Ramos (cell line): Measurements from ENCODE around the gene UBE2H.

ENCODE experiments used
- in situ Hi-C: fragments of 300-500 bp; cut with MboI; formaldehyde crosslinking; loops from one replicate; pipeline ENCODE4 v1.14.3; 2022; ENCODE audit warnings: low sequenced_read_pairs; ENCODE audit not compliant: unreplicated experiment

UBE2H gene

GRCh38 chr7:129848436-129848835, 104.3 kb downstream of the UBE2H start:
- in situ Hi-C loops, result no loop called here

DNA sequence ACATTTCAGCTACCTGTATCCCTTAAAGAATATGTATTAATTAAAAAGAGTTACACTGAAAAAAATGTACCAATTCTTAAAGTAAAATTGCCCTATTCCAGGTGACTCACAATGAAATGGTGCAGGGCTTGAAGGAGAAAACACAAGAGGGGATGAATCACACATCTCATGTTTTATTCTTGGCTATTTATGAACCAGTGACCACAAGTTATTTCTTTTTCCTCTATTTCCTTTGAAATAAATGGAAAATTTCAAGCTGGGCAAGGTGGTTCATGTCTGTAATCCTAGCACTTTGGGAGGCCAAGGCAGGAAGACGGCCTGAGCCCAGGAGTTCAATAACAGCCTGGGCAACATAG, 106.8 kb downstream of the UBE2H start:
- in situ Hi-C loops, result no loop called here

DNA sequence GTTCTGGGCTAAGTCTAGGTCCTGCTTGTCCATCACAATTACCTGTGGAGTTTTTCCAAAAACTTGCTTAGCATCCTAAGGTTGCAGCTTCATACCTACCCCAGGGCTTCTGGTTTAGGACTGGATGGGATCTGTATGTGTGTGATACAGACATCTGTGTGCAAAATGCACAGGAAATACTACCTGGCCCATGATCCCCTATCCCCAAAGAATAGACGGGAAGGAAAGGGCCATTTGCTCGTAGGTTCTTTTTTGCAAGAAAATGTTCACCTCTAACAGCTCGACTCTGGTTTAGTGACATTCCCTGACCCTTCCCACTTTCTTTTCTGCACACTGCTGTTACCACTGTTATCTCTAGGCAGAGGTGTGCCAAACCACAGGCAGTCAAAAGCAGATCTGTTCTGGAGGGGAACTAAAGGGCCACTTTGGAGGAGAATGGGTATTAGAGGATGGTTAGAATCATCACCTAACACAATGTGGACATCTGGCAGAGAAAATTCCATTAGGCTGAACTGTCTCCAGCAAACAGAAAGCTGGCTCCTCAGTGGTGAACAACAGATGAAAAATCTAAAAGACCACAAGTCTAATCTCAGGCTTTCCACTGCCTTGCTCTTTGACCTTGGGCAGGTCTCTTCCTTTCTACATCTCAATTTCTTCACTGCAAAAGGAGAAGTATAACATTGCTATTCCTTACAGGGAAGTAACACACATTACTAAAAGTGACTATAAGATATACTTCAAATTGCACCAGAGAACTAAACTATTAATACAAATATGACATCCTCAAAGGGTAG, 107.4 kb downstream of the UBE2H start:
- in situ Hi-C loops, result no loop called here

GRCh38 chr7:129843978-129844840, 108.6 kb downstream of the UBE2H start:
- in situ Hi-C loops, result no loop called here

DNA sequence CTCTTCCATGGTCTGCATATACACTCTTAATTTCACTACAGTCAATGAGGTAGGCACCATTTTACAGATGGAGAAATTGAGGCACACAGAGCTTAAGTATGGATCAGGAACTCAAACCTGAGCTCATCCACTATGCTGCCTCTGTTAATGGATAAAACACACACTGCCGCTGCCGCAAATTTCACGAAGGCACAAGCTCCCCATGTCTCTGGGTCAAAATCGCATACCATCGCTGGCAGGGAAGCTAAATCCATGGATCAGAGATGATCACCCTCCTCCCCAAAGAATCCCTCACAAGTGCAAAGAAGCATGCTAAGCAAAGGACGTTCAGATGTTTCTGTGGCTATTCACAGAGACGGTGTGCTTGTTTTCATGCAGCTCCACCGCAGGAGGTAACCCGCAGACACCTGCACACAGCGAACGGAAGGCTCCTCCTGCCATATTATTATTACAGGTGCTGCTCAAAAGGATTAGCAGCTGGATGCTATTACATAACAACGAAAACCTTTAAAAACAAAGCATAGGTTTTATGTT, 109.3 kb downstream of the UBE2H start:
- in situ Hi-C loops, result no loop called here

- in situ Hi-C loops, result no loop called here
Measured at GRCh38 chr7:129841465-129841864, 111.3 kb downstream of the UBE2H start.

DNA sequence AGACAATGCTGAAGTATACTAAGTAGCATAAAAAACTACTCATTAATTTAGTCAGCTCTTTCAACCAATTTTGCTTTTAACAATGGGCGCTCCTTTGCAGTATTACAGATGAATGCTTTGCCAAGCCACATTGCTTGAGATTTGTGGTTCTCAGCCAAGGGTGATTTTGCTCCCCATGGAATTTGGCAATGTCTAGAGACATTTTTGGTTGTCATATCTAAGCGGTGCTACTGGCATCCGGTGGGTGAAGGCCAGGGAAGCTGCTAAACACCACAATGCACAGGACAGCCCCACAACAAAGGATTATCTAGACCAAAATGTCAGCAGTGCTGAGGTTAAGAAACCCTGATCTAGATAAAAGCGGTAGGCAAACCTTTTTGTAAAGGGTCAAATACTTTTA, 112.0 kb downstream of the UBE2H start:
- in situ Hi-C loops, result no loop called here

DNA sequence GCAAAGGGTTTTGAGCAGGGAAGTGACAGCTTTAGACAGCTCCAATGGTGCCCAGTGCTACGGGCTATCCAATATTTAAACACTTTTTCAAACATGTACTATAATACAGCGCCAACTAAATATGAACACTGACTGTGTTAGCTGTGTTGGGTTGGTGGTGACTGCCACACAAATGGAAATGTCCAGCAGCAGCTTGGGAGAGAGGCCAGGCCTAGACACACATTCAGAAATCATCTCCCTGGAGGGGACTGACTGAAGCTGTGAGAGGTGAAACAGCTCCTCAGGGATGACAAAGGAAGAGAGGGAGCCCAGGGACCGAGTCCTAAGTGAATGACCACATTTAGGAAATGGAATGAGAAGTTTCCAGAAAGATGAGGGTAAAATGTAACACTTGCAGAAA, 115.8 kb downstream of the UBE2H start:
- in situ Hi-C loops, result no loop called here

GRCh38 chr7:129835569-129835968, 117.2 kb downstream of the UBE2H start:
- in situ Hi-C loops, result no loop called here

GRCh38 chr7:129833353-129833752, 119.4 kb downstream of the UBE2H start:
- in situ Hi-C loops, result loop anchor here (5.0 kb wide), 1 partner anchor 461 kb away; no protein-coding TSS in a partner anchor

GRCh38 chr7:129832701-129833227, 120.0 kb downstream of the UBE2H start:
- in situ Hi-C loops, result loop anchor here (5.0 kb wide), 1 partner anchor 460 kb away; no protein-coding TSS in a partner anchor

DNA sequence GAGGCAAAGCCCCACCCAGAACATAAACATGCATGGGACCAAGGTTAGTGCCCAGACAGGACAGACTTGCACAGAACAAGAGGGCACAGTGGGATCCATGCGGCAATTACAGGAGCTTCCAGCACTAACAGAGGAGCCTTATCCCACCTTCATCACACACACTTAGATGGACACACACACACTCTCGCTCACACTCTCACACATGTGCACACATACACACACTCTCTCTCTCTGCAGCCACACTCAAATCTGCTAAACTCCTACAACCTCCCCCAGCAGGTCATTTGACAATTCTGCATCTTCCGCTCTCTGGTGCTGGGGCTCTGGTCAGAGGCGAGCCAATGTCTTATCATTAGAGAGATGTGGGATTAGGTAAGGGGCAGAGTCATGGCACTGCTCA, 120.5 kb downstream of the UBE2H start:
- in situ Hi-C loops, result loop anchor here (5.0 kb wide), 1 partner anchor 460 kb away; no protein-coding TSS in a partner anchor

- in situ Hi-C loops, result loop anchor here (5.0 kb wide), 1 partner anchor 459 kb away; no protein-coding TSS in a partner anchor
Measured at GRCh38 chr7:129831424-129832058, 121.2 kb downstream of the UBE2H start.

- in situ Hi-C loops, result loop anchor here (5.0 kb wide), 1 partner anchor 459 kb away; no protein-coding TSS in a partner anchor
Measured at GRCh38 chr7:129830949-129831348, 121.8 kb downstream of the UBE2H start.

DNA sequence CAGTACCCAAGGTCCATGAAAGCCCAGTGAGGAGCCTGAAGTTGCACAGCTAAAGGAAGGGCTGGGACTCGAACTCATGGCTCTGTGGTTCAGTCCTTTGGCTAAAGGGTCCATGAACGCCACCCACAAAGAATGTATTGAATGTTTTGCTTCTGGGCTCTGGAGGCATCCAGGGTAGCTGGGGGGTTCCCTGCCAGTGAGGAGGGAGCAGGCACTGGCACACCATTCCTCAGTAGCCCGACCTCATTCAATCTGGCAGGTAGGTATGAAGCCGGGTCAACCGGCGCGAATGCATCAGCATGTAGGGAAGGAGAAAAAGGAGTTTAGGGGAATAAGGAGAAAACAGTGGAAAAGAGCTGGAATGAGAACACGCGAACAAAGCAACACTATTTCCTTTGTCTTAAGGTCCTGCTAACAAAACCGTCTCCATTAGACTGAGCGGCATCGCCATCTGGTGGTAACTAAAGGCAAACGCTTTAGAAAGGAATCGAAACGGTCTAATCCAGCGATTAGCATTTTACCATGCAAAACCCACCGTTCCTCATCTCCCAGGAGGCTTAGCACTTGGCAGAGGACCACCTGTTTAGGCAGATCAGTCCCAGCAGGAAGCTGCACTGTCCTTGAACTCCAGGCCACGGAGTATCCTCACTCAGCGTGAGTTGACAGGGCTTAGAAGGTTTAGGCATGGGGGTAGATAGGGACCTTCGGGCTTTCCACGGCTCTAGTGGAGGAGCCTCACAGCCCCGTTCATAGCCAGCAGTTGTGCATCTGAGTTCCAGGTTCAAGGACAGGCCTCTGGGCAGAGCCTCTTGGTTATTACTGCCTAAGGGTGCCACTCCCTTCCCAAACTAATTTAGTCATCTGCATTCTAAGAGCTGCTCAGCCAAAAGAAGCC, 122.8 kb downstream of the UBE2H start:
- in situ Hi-C loops, result loop anchor here (5.0 kb wide), 3 partner anchors 163 to 458 kb away; no protein-coding TSS in a partner anchor

- in situ Hi-C loops, result loop anchor here (5.0 kb wide), 2 partner anchors 162 to 183 kb away; no protein-coding TSS in a partner anchor
Measured at GRCh38 chr7:129828989-129829736, 123.6 kb downstream of the UBE2H start.

DNA sequence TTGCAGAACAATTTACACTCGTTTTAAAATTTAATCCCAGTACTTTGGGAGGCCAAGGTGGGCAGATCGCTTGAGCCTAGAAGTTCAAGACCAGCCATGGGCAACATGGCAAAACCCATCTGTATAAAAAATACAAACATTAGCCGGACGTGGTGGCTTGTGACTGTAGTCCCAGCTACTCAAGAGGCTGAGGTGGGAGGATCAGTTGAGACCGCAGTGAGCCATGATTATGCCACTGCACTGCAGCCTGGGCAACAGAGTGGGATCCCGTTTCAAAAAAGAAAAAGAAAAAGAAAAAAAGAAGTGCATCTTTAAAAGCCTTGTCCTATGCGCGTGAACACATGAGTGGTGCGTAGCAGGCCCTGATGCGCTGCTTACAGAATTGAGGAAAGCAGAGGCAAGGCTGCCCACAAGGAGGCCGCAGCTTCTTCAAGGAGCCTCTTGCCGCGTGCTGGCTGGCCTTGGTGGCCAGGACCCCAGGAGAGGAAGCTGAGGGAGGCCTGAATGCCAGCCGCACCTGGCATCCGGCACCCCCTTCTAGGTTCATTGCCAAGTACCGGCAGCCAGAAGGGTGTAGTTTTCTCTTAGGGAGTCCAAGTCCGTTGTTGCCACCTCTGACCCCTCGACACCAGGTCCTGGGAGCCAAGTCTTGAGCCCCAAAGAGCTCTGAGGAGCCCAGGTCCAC, 124.5 kb downstream of the UBE2H start:
- in situ Hi-C loops, result loop anchor here (5.0 kb wide), 2 partner anchors 161 to 184 kb away; no protein-coding TSS in a partner anchor
